IMR-90 (cell line): Measurements from ENCODE around the gene OLIG3.

Source experiments
- CEBPB ChIP-seq: IDR thresholded peaks from 2 replicates; pipeline ENCODE4 v1.6.1; 2012; ENCODE audit warnings: low read depth, low read length, improper control_type of control experiment
- POLR2A ChIP-seq: IDR thresholded peaks from 2 replicates; pipeline ENCODE4 v1.6.1; 2012; ENCODE audit warnings: mild to moderate bottlenecking, low read depth, low read length
- TF ChIP-seq, protein P1 (sequence below): conservative IDR thresholded peaks from 2 replicates; pipeline ENCODE4 v1.5.1; 2012; ENCODE audit warnings: mild to moderate bottlenecking, low read depth, low read length, improper control_type of control experiment

GRCh38 chr6:137510923-137511322, 16.7 kb upstream of the OLIG3 start:
- TF ChIP-seq POLR2A = no peak
- no peak for TF ChIP-seq CEBPB
- TF ChIP-seq, protein P1, sequence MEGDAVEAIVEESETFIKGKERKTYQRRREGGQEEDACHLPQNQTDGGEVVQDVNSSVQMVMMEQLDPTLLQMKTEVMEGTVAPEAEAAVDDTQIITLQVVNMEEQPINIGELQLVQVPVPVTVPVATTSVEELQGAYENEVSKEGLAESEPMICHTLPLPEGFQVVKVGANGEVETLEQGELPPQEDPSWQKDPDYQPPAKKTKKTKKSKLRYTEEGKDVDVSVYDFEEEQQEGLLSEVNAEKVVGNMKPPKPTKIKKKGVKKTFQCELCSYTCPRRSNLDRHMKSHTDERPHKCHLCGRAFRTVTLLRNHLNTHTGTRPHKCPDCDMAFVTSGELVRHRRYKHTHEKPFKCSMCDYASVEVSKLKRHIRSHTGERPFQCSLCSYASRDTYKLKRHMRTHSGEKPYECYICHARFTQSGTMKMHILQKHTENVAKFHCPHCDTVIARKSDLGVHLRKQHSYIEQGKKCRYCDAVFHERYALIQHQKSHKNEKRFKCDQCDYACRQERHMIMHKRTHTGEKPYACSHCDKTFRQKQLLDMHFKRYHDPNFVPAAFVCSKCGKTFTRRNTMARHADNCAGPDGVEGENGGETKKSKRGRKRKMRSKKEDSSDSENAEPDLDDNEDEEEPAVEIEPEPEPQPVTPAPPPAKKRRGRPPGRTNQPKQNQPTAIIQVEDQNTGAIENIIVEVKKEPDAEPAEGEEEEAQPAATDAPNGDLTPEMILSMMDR = no peak
